ENCODE data around the gene SPATA21. TPM values are rescaled to one million over a fixed set of nuclear protein-coding genes. Genes with fewer than 3 reads are reported as not detected.

The SPATA21 gene
- total RNA-seq, 3 donors from 2014 or later (not counting 1 experiment from before 2014, with no cell fraction given) = 0.35 to 0.55 (median 0.36) TPM

GRCh38 chr1:16441282-16441665 lies 4.0 kb upstream of the SPATA21 start:
- 0% methylated on average over 8 of the region's 12 CpGs for WGBS (ENCODE audit: insufficient coverage)
- H3K36me3 ChIP-seq (ENCODE audit: control insufficient read depth, insufficient read depth, low read length) = peaks cover 24% of the 10 kb centered on the region
- H3K9me3 Mint-ChIP-seq = no peaks in the 10 kb centered on the region
- TF ChIP-seq CTCF (IDR thresholded peaks at IDR 0.05) = no peak
- no peak for DNase-seq
- peaks cover 36% of the 10 kb centered on the region for H3K4me1 ChIP-seq (ENCODE audit: control insufficient read depth, insufficient read depth, low read length)
- H3K4me3 ChIP-seq (ENCODE audit: low read length) = peak overlapping the region; percentile 100
- H3K27ac Mint-ChIP-seq = peak overlapping the region; percentile 94 to 96
- H3K36me3 Mint-ChIP-seq = no peaks in the 10 kb centered on the region
- H3K9me3 ChIP-seq (ENCODE audit: control insufficient read depth, insufficient read depth, low read length) = no peaks in the 10 kb centered on the region
- peak overlapping the region; percentile 92 for H3K4me3 Mint-ChIP-seq
- peak; percentile 4 to 18 (median 7) for ATAC-seq
- intact Hi-C loops (cut with micrococcal nuclease) = loop anchor here (5.0 kb wide), 1 partner anchor 56 kb away; no protein-coding TSS in a partner anchor
- peaks cover 18 to 29% of the 10 kb centered on the region in 2 donors for H3K4me1 Mint-ChIP-seq
- H3K27me3 Mint-ChIP-seq (ENCODE audit: low read depth in 2 of 2) = no peaks in the 10 kb centered on the region
- H3K27ac ChIP-seq (ENCODE audit: low read length) = peak overlapping the region; percentile 98
- H3K27me3 ChIP-seq (ENCODE audit: control insufficient read depth, insufficient read depth, low read length) = no peaks in the 10 kb centered on the region

GRCh38 chr1:16440470-16441281 lies 3.5 kb upstream of the SPATA21 start, which contains the start of gene NECAP2:
Gene NECAP2 (plus strand): TSS chr1:16440724. CDS start chr1:16440762, 38 bp downstream.
- WGBS (ENCODE audit: insufficient coverage) = under 1% methylated on average over 68 of the region's 68 CpGs
- Mint-ChIP-seq H3K27ac (peak within 1 kb of the TSS; percentile 94 to 96), H3K9me3 (no peaks in the 10 kb centered on the region), H3K4me1 (peaks cover 18 to 29% of the 10 kb centered on the region in 2 donors), H3K4me3 (peak within 1 kb of the TSS; percentile 92), H3K27me3 (ENCODE audit: low read depth in 2 of 2) (no peaks in the 10 kb centered on the region), H3K36me3 (no peaks in the 10 kb centered on the region)
- Histone ChIP-seq H3K4me3 (ENCODE audit: low read length) (peak within 1 kb of the TSS; percentile 100), H3K9me3 (ENCODE audit: control insufficient read depth, insufficient read depth, low read length) (no peaks in the 10 kb centered on the region), H3K27ac (ENCODE audit: low read length) (peak within 1 kb of the TSS; percentile 98), H3K4me1 (ENCODE audit: control insufficient read depth, insufficient read depth, low read length) (peaks cover 36% of the 10 kb centered on the region), H3K27me3 (ENCODE audit: control insufficient read depth, insufficient read depth, low read length) (no peaks in the 10 kb centered on the region), H3K36me3 (ENCODE audit: control insufficient read depth, insufficient read depth, low read length) (peaks cover 21% of the 10 kb centered on the region)
- TF ChIP-seq CTCF (IDR thresholded peaks at IDR 0.05) = peak; percentile 91
- DNase-seq (peak; percentile 95), ATAC-seq (peak; percentile 86 to 97 (median 92))
- intact Hi-C loops (cut with micrococcal nuclease) = loop anchor here (1.0 to 5.0 kb wide), 2 partner anchors 57 to 73 kb away; partner anchors contain the start of gene SZRD1

GRCh38 chr1:16440131-16440469 lies 2.9 kb upstream of the SPATA21 start:
- intact Hi-C loops (cut with micrococcal nuclease) = loop anchor here (1.0 to 5.0 kb wide), 2 partner anchors 57 to 73 kb away; partner anchors contain the start of gene SZRD1
- Histone ChIP-seq H3K4me1 (ENCODE audit: control insufficient read depth, insufficient read depth, low read length) (peaks cover 36% of the 10 kb centered on the region), H3K36me3 (ENCODE audit: control insufficient read depth, insufficient read depth, low read length) (peaks cover 17% of the 10 kb centered on the region), H3K4me3 (ENCODE audit: low read length) (peak overlapping the region; percentile 100), H3K27me3 (ENCODE audit: control insufficient read depth, insufficient read depth, low read length) (no peaks in the 10 kb centered on the region), H3K27ac (ENCODE audit: low read length) (peak overlapping the region; percentile 98), H3K9me3 (ENCODE audit: control insufficient read depth, insufficient read depth, low read length) (no peaks in the 10 kb centered on the region)
- Mint-ChIP-seq H3K36me3 (no peaks in the 10 kb centered on the region), H3K9me3 (no peaks in the 10 kb centered on the region), H3K4me1 (peaks cover 18 to 29% of the 10 kb centered on the region in 2 donors), H3K27me3 (ENCODE audit: low read depth in 2 of 2) (no peaks in the 10 kb centered on the region), H3K27ac (peak overlapping the region; percentile 94 to 96), H3K4me3 (peak overlapping the region; percentile 92)
- WGBS (ENCODE audit: insufficient coverage) = 57% methylated on average over 7 of the region's 7 CpGs
- no peak for TF ChIP-seq CTCF (IDR thresholded peaks at IDR 0.05)
- DNase-seq = no peak
- ATAC-seq = peak; percentile 1 to 9 (median 1)

All from natural killer cell (primary cell).